Measurements from ENCODE around the gene ACKR3. TPM values are rescaled to one million over a fixed set of nuclear protein-coding genes. Genes with fewer than 3 reads are reported as not detected.

Gene ACKR3
- total RNA-seq, 1 donor from 2014 or later: 56.6 TPM

DNA sequence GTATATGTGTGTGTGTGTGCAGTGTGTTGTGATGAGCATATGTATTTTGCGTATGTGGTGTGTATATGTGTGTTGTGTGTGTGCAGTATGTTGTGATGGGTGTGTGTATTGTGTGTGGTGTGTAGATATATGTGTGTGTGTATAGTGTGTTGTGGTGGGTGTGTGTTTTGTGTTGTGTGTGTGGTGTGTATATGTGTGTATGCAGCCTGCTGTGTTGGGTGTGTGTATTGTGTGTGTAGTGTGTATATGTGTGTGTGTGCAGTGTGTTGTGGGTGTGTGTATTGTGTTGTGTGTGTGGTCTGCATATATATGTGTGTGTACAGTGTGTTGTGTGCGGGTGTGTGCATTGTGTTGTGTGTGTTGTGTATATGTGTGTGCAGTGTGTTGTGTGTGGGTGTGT is 23.9 kb downstream of the ACKR3 start:
- TF ChIP-seq, protein P1, sequence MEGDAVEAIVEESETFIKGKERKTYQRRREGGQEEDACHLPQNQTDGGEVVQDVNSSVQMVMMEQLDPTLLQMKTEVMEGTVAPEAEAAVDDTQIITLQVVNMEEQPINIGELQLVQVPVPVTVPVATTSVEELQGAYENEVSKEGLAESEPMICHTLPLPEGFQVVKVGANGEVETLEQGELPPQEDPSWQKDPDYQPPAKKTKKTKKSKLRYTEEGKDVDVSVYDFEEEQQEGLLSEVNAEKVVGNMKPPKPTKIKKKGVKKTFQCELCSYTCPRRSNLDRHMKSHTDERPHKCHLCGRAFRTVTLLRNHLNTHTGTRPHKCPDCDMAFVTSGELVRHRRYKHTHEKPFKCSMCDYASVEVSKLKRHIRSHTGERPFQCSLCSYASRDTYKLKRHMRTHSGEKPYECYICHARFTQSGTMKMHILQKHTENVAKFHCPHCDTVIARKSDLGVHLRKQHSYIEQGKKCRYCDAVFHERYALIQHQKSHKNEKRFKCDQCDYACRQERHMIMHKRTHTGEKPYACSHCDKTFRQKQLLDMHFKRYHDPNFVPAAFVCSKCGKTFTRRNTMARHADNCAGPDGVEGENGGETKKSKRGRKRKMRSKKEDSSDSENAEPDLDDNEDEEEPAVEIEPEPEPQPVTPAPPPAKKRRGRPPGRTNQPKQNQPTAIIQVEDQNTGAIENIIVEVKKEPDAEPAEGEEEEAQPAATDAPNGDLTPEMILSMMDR (IDR thresholded peaks at IDR 0.05): no peak
- Mint-ChIP-seq H3K27me3 (ENCODE audit: low read depth) (no peaks in the 10 kb centered on the region), H3K4me1 (ENCODE audit: low read depth) (no peaks in the 10 kb centered on the region), H3K36me3 (ENCODE audit: low read depth) (no peaks in the 10 kb centered on the region), H3K9me3 (ENCODE audit: low read depth) (no peaks in the 10 kb centered on the region), H3K4me3 (ENCODE audit: unreplicated experiment) (no peak overlapping the region), H3K27ac (ENCODE audit: unreplicated experiment) (no peak overlapping the region)
- no peak for DNase-seq (ENCODE audit: low spot score)

DNA sequence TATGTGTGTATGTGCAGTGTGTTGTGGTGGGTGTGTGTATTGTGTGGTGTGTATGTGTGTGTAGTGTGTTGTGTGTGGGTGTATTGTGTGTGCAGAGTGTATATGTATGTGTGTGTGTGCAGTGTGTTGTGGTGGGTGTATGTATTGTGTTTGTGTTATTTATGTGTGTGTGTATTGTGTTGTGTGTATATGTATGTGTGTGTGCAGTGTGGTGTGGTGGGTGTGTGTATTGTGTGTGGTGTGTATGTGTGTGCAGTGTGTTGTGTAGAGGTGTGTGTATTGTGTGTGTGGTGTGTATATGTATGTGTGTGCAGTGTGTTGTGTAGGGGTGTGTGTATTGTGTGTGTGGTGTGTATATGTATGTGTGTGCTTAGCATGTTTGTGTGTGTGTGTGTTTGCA is 24.3 kb downstream of the ACKR3 start:
- TF ChIP-seq, protein P1 (IDR thresholded peaks at IDR 0.05): no peak
- H3K4me1 Mint-ChIP-seq (ENCODE audit: low read depth): no peaks in the 10 kb centered on the region
- no peaks in the 10 kb centered on the region for H3K9me3 Mint-ChIP-seq (ENCODE audit: low read depth)
- DNase-seq (ENCODE audit: low spot score): no peak
- no peaks in the 10 kb centered on the region for H3K27me3 Mint-ChIP-seq (ENCODE audit: low read depth)
- no peak overlapping the region for H3K27ac Mint-ChIP-seq (ENCODE audit: unreplicated experiment)
- no peak overlapping the region for H3K4me3 Mint-ChIP-seq (ENCODE audit: unreplicated experiment)
- H3K36me3 Mint-ChIP-seq (ENCODE audit: low read depth): no peaks in the 10 kb centered on the region

DNA sequence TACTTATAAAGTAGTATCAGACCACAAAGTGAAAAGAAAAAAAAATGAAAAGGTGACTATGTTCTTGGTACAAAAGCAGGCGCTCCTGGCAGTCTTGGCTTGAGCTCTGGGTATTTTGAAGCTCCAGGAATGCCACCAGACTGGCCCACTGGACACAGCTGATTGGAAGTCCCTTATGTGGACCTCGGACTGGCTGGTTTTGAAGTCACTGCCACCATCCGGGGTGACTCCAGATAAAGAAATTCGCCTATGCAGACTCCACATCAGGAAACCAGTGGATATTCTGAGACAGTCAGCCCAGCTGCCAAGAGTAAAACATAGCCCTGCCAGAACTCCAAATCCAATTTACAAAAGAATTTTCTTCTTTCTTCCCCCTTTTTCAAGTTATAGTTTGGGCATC is 28.0 kb downstream of the ACKR3 start:
- no peak overlapping the region for H3K27ac Mint-ChIP-seq (ENCODE audit: unreplicated experiment)
- H3K4me3 Mint-ChIP-seq (ENCODE audit: unreplicated experiment): no peak overlapping the region
- TF ChIP-seq, protein P1 (IDR thresholded peaks at IDR 0.05): no peak
- no peaks in the 10 kb centered on the region for H3K4me1 Mint-ChIP-seq (ENCODE audit: low read depth)
- H3K36me3 Mint-ChIP-seq (ENCODE audit: low read depth): no peaks in the 10 kb centered on the region
- no peaks in the 10 kb centered on the region for H3K27me3 Mint-ChIP-seq (ENCODE audit: low read depth)
- no peak for DNase-seq (ENCODE audit: low spot score)
- H3K9me3 Mint-ChIP-seq (ENCODE audit: low read depth): no peaks in the 10 kb centered on the region

DNA sequence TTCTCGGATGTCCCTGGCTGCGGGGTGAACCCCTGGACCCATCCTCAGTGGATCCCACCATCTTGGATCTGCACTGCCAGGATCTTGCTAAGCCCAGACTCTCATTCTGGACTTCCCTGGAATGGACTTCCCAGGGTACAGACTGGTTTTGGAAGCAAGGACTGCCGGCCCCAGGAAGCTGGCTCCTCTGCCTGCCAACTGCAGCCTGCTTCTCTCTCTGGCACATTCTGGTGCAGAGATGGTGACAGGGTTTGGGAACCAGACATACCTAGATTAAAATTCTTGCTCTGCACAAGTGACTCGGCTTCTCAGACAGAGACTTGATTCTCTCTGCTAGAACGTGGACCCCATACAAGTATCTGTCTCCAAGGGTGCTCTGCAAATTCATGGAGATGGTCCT is 29.4 kb downstream of the ACKR3 start:
- no peak for DNase-seq (ENCODE audit: low spot score)
- H3K27me3 Mint-ChIP-seq (ENCODE audit: low read depth): no peaks in the 10 kb centered on the region
- H3K36me3 Mint-ChIP-seq (ENCODE audit: low read depth): no peaks in the 10 kb centered on the region
- H3K4me3 Mint-ChIP-seq (ENCODE audit: unreplicated experiment): no peak overlapping the region
- no peak overlapping the region for H3K27ac Mint-ChIP-seq (ENCODE audit: unreplicated experiment)
- no peaks in the 10 kb centered on the region for H3K4me1 Mint-ChIP-seq (ENCODE audit: low read depth)
- H3K9me3 Mint-ChIP-seq (ENCODE audit: low read depth): no peaks in the 10 kb centered on the region
- TF ChIP-seq, protein P1 (IDR thresholded peaks at IDR 0.05): no peak

DNA sequence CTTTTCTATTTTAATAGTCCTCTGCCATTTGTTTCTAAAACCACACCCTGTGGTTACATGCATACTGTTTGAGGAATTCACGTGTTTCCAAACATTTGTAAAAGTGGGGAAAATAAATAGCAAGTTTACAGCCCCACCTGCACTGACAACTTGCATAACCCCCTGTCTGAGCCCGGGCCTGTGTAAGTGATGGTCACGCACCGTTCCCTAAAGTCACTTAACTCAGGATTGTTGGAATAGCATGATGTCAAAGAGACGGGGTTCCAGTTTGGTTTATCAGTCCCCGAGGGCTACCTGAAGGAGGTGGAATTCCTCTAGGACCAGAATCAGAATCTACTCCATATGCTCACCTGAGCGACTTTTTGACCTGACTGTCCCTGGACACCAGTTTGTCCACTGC is 30.5 kb downstream of the ACKR3 start:
- H3K36me3 Mint-ChIP-seq (ENCODE audit: low read depth): no peaks in the 10 kb centered on the region
- no peak for DNase-seq (ENCODE audit: low spot score)
- H3K4me1 Mint-ChIP-seq (ENCODE audit: low read depth): peaks cover 5% of the 10 kb centered on the region
- H3K27me3 Mint-ChIP-seq (ENCODE audit: low read depth): no peaks in the 10 kb centered on the region
- no peak overlapping the region for H3K4me3 Mint-ChIP-seq (ENCODE audit: unreplicated experiment)
- no peak overlapping the region for H3K27ac Mint-ChIP-seq (ENCODE audit: unreplicated experiment)
- H3K9me3 Mint-ChIP-seq (ENCODE audit: low read depth): no peaks in the 10 kb centered on the region
- TF ChIP-seq, protein P1 (IDR thresholded peaks at IDR 0.05): no peak

All from chondrocyte (in vitro differentiated cells).